Iris pigment epithelial cell (primary cell): Measurements from ENCODE around the gene RGS7.
"Not testable (repeated sequence)": the region's sequence is repeated elsewhere in the genome, so short reads cannot be mapped to it uniquely, and the experiment has no call there.

Experiments
- DNase-seq: peaks from one replicate; pipeline ENCODE4 v3.0.0-alpha.2; 2011; ENCODE audit warnings: low read depth

RGS7 gene

GRCh38 chr1:240909701-240910457 is 447.1 kb downstream of the RGS7 start:
- no peak for DNase-seq

- DNase-seq: peak; percentile 28
Measured at GRCh38 chr1:240906477-240906876, 450.5 kb downstream of the RGS7 start.

DNA sequence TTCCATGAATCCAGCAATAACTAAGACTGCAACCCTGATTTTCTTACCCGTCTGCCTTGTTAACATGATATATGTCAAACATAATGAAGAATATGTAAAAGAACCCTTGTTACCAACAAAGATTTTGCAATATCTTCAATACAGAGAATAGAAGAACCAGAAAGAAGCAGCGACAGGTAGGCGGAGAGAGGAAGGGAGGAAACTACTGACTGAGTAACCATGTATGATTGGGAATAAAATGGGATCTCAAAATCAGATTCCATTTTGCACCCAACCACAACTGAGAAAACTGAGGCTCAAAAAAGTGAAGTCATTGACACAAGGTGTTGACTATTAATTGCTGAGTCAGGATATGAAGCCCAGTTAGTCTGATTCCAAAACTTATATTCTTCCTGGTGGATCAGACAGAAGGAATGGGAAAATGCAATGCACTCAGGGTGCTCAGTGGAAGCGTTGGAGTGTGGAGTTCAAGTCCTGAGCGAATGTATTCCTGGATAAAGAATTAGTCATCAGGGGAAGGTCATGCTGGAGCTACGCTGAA is 451.7 kb downstream of the RGS7 start:
- no peak for DNase-seq

- DNase-seq: not testable (repeated sequence)
Measured at GRCh38 chr1:240895424-240895823, 461.6 kb downstream of the RGS7 start.

DNA sequence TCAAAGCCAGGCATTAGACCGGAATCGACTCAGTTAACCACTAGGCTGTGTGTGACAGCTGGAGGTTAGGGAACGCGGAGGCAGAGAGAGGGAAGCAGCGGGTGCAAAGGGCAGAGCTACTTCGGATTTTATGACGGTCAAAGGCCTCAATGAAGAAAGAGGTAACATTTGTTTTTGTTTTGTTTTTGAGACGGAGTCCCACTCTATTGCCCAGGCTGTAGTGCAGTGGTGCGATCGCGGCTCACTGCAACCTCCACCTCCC is 468.3 kb downstream of the RGS7 start:
- DNase-seq: no peak

DNA sequence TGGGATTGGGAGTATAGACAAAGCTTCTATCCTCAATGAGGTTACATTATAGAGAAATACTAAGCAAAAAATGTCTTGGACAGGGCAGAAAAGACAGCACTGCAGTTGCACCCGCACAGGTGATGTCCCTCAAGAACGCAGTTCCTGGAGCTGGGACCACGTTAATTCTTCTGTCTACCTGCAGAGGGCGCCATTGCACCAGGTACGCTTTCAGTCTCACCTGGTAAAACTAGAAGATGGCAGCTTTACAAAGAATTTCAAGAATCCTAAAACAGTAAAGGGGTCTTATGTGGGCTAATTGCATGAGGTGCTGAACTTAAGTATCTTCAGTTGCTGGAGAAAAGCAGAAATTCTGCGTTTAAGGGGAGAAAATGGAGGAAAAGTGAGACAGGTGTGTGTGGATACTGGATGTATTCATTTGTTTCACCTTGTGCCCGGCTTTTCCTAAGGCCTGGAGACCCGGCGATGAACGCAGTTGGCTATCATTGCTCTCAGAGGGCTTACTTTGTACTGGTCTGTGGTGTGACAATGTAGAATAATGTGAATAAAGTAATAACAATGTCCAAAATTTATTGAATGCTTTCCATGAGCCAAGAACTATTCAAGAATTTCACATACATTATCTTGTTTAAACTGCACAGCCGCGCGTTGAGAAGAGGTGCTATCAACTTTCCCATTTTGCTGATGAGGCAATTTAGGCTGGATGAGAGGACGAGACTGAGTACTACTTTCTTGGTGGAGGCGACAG is 468.8 kb downstream of the RGS7 start:
- DNase-seq: peak; percentile 6

- no peak for DNase-seq
Measured at GRCh38 chr1:240883490-240883889, 473.5 kb downstream of the RGS7 start.

GRCh38 chr1:240882656-240883308 is 474.2 kb downstream of the RGS7 start:
- DNase-seq: not testable (repeated sequence)

- peak; percentile 52 for DNase-seq
Measured at GRCh38 chr1:240878631-240879030, 478.4 kb downstream of the RGS7 start.

DNA sequence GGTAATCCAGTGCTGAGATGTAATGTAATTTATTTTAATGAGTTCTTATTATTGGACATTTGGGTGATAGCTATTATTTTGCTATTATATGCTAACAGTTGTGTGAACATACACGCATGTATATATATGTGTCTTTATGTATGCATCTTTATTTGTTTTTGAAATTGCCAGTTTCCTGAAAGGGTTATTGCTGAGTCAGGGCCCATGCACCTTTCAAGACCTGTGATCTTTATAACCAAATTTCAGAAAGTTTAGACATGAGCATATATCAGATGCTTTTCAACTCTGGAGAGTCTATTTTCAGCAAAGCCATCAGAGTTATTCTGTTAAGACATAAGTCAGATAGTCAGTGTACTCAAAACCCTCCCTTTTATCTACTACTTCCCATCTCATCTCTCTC is 479.4 kb downstream of the RGS7 start:
- no peak for DNase-seq

DNA sequence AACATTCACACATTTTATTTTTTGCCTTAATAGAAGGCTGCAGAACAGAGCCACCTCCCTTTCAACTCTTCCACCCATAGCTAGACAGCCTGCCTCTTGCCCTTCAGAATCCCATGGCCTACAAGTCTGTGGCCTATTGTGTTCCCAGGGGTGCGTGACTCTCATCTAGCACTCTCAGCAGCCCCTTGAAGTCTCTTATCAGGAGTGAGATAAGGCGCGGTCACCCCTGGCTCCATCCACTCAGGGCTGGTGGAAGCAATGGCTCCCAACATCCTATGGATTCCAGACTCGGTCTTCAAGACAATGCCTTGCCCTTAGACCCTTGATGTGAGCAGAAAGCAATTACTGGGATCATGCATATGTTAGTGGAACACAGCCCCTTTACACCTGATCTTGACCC is 480.9 kb downstream of the RGS7 start:
- no peak for DNase-seq

- DNase-seq: no peak
Measured at GRCh38 chr1:240869071-240869470, 487.9 kb downstream of the RGS7 start.

DNA sequence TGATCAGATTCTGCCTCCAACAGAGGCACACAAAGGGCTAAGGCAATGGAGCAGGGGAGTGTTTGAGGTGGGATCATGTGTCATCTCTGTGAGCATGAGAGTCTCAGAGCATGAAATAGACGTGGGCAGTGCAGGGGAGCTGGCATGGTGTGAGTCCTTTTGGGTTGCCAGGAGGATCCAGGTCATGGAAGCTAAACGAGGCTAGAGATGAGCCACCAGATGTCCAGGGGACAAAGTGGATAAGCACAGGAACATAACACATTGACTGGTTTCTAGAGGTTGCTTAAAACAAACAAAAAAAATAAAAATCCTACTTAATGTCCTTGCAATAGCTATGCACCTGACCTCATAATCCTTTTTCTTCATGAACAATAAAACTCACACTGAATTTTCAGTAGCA is 490.3 kb downstream of the RGS7 start:
- no peak for DNase-seq

- DNase-seq: no peak
Measured at GRCh38 chr1:240860023-240860422, 497.0 kb downstream of the RGS7 start.

- peak; percentile 38 for DNase-seq
Measured at GRCh38 chr1:240854367-240854766, 502.6 kb downstream of the RGS7 start.

DNA sequence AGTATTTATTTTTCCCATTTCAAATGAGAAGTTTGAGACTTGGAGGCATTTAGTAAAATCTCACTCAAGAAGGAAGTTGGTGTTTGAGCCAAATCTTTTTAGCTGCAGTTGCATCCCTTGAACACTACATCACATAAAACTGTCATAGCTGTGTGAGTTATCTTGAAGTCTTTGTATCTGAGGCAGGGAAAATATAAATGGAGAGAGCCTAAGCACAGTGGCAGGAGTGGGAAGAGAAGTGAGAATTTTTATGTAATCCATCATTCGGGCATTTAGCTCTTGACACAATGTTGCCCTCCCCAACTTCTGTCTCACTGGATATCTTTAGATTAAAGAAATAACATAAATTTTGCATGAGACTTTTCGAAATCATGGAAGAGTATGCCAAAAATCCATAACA is 509.7 kb downstream of the RGS7 start:
- DNase-seq: no peak

- no peak for DNase-seq
Measured at GRCh38 chr1:240844486-240844885, 512.5 kb downstream of the RGS7 start.

DNA sequence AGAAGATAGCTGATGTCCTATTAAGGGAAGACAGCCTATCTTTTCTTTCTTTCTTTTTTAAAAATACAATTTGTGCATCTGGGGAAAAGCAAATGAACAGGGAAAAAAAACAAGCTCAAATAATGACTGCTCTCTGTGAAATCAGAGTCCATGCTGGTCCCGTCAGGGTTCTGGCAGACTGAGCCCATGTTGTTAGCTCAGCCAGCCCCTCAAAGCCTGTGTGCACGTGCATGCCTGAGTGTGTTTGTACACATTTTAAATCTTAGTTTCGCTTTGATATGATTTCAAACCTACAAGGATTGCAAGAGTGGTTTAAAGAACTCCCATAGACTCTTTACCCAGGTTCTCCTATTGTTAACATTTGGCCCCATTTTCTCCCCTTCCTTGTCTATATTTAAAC is 513.2 kb downstream of the RGS7 start:
- no peak for DNase-seq

DNA sequence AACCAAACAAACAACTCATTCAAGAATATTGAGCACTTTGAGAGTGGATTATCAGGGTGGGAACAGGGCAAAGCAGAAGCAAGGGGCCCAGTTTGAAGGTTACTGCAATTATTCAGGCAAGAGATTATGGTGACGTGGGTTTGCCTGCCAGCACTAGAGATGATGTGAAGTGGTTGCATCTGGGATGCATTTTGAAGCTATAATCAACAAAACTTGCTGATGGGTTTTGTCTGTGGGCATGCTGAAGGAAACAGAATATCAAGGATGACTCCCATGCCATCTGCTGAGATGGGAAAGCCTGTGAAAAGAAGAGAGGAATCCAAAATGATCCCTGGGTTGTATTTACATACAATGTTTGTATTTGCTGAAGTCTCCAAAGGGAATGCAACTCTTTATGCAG is 520.7 kb downstream of the RGS7 start:
- no peak for DNase-seq

DNA sequence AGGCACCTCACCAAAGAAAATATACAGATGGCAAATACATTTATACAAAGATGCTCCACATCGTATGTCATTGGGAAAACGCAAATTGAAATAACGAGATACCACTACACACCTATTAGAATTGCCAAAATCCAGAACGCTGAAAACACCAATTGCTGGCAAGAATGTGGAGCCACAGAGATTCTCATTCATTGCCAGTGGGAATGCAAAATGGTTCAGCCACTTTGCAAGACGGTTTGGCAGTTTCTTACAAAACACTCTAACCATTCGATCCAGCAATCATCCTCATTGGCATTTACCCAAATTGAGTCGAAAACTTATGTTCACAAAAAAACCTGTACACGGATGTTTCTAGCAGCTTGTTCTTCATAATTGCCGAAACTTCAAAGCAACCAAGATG is 521.7 kb downstream of the RGS7 start:
- no peak for DNase-seq

DNA sequence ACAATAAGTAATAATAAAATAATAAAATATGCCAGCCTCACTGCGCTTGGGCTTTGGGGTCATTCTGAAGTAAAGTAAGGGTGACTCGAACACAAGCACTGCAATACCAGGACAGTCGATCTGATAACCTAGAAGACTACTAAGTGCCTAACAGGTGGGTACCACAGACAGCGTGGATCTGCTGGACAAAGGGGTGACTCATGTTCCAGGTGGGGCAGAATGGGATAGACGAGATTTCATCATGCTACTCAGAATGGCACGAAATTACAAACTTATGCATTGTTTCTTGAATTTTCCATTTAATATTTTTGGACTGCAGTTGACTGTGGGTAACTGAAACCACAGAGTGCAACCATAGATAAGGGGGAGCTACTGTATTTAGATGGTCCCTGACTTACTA is 523.9 kb downstream of the RGS7 start:
- no peak for DNase-seq

- DNase-seq: no peak
Measured at GRCh38 chr1:240831922-240832321, 525.1 kb downstream of the RGS7 start.

- peak; percentile 74 for DNase-seq
Measured at GRCh38 chr1:240831191-240831631, 525.8 kb downstream of the RGS7 start.
